HUES48 (cell line): ENCODE data around the gene RGS19.
A peak's percentile ranks its signal among the peaks of the same experiment; 100 is the strongest.

Experiments used
- H3K27ac ChIP-seq: one replicate; pipeline ENCODE4 v1.7.0; 2013; ENCODE audit warnings: low read depth, low read length, inconsistent platforms
- H3K27me3 ChIP-seq: 2 replicates; pipeline ENCODE4 v1.6.1; 2013; ENCODE audit warnings: mild to moderate bottlenecking, low read length; ENCODE audit not compliant: control insufficient read depth, insufficient read depth
- H3K36me3 ChIP-seq: 2 replicates; pipeline ENCODE4 v1.6.1; 2013; ENCODE audit warnings: low read length; ENCODE audit not compliant: control insufficient read depth, insufficient read depth
- H3K4me1 ChIP-seq: 2 replicates; pipeline ENCODE4 v1.6.1; 2013; ENCODE audit warnings: mild to moderate bottlenecking, low read length; ENCODE audit not compliant: control insufficient read depth, insufficient read depth
- H3K4me3 ChIP-seq: 2 replicates; pipeline ENCODE4 v1.5.1; 2013; ENCODE audit warnings: mild to moderate bottlenecking, low read depth, low read length
- H3K9ac ChIP-seq: 2 replicates; pipeline ENCODE4 v1.6.1; 2013; ENCODE audit warnings: mild to moderate bottlenecking, low read depth, low read length, moderate library complexity
- H3K9me3 ChIP-seq: 2 replicates; pipeline ENCODE4 v1.6.1; 2013; ENCODE audit warnings: low read length; ENCODE audit not compliant: control insufficient read depth, insufficient read depth

Gene RGS19

DNA sequence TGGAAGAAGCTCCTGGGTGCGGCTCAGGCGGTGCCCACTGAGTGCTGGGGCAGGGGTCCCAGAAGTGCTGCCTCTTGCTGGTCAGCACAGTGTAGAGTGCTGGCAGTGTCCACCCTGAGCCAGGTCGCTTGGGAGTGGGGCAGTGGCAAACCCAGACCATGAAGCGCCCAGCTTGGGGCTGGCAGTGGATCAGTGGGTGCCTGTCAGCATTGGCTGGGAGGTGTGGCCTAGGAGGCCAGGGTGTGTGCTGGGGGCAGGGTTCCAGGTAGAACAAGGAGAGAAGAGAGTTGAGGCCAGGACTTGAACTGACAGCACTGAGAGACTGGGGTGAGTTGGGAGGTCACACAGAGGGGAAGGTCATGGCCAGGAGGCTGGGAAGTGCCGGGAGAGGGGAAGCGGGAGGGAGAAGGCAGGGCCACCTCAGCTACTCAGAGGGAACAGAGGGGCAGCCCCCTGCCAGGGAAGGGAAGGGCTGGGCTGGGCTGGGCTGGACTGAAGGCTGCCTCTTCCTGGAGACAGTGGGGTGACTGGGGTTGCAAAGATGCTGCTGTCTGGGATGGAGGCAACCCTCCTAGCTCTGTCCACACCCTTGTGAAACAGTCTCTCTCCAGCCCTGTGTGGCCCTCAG, 12.2 kb downstream of the RGS19 start:
- H3K4me1 ChIP-seq = peaks cover 16% of the 10 kb centered on the region; the same call in 1 of the 2 replicates

DNA sequence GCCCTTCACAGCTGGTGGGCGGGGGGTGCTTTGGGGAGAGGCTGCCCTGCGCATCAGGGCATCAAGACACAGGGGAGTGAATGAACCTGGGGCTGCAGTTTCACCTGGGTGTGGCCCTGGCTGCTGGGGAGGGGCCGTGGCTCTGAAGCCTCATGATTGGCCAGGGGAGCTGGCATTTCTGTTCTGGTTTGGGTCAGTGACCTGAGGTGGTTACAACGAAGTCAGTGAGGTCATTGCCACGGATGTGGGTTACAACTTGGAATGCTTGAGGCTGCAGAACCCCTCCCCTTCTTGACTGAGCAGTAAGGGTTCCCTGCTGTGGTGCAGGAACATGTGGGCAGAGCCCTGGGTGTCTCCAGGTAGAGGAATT, 13.4 kb downstream of the RGS19 start:
- no peaks in the 10 kb centered on the region for H3K36me3 ChIP-seq
- H3K27ac ChIP-seq = no peak overlapping the region
- no peaks in the 10 kb centered on the region for H3K9me3 ChIP-seq
- H3K4me3 ChIP-seq = no peak overlapping the region
- H3K9ac ChIP-seq = no peak overlapping the region
- no peaks in the 10 kb centered on the region for H3K27me3 ChIP-seq
- peaks cover 16% of the 10 kb centered on the region; the same call in 1 of the 2 replicates for H3K4me1 ChIP-seq

More for the DNA sequence above, 12.2 kb downstream of the RGS19 start:
- Histone ChIP-seq H3K27me3 (no peaks in the 10 kb centered on the region), H3K27ac (no peak overlapping the region), H3K36me3 (no peaks in the 10 kb centered on the region), H3K4me3 (no peak overlapping the region), H3K9me3 (no peaks in the 10 kb centered on the region), H3K9ac (no peak overlapping the region)

DNA sequence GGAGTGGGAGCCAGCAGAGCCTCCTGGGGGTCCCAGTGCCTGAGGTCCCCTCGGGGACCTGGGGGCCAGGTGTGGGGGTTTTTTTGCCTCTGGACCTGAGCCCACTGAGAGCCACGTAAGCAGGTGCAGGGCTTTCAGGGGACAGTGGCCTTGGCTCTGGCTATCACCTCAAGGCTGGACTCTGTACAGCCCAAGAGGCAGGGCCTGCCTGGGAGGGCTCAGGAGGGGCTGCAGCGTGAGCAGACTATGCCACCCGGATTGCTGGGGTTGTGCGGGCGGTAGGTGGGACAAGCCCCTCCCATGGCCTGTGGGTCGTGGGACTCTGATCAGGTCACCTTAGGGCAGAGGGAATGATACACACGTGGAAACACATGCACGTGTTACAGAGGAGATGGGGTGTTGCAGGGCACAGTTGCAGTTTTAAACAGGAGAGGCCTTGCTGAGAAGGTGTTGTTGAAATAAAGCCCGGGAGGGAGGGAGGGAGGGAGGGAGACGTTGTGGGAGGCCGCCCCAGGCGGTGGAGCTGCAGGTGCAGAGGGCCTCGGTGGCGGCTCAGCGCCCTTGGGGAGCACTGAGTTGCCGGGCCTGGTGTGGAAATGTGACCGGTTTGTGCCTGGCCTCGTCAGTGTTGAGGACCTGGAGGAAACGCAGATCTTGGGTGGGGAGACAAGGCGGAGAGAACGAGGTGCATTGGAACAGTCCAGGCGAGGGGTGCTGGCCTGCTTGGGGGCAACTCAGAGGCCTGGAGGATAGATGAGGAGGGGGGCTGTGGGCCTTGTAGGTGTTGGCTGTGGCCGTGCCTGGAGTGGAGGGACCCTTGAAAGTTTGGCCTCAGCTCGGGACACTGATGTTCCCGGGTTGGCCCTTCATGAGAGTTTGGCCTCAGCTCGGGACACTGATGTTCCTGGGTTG, 14.0 kb downstream of the RGS19 start:
- no peak overlapping the region for H3K9ac ChIP-seq
- no peaks in the 10 kb centered on the region for H3K9me3 ChIP-seq
- no peaks in the 10 kb centered on the region for H3K36me3 ChIP-seq
- no peak overlapping the region for H3K27ac ChIP-seq
- H3K4me1 ChIP-seq = peaks cover 16% of the 10 kb centered on the region; the same call in 1 of the 2 replicates
- no peaks in the 10 kb centered on the region for H3K27me3 ChIP-seq
- H3K4me3 ChIP-seq = no peak overlapping the region

DNA sequence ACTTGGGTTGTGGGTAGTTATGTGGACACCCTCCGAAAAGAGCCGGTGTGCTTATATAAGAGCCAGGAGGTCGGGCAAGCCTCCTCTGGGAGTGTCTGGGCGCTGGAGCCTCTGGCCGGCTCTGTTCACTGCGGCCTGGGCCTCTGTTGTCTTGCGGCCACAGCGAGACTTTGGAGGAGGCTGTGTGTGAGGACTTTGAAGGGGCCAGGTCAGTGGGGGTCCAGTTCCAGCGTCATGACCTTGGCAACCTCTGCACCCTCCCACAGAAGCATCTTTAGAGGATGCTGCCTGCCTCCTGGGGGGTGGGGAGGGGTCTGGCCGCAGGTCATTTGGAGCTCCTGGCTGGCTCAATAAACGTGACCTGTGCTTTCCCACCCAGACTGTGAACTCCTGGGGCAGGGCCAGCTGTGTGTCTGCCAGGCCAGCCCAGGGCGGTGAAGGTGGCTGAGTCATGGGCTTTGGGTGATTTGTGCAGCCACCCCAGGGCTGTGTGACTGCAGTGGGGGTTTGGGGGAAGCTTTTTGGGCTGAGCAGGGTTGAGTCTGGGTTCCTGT, 15.1 kb downstream of the RGS19 start:
- no peak overlapping the region for H3K9ac ChIP-seq
- no peaks in the 10 kb centered on the region for H3K27me3 ChIP-seq
- no peaks in the 10 kb centered on the region for H3K9me3 ChIP-seq
- peaks cover 13% of the 10 kb centered on the region; the same call in 1 of the 2 replicates for H3K4me1 ChIP-seq
- H3K36me3 ChIP-seq = no peaks in the 10 kb centered on the region
- H3K27ac ChIP-seq = no peak overlapping the region
- H3K4me3 ChIP-seq = peak overlapping the region; percentile 85

DNA sequence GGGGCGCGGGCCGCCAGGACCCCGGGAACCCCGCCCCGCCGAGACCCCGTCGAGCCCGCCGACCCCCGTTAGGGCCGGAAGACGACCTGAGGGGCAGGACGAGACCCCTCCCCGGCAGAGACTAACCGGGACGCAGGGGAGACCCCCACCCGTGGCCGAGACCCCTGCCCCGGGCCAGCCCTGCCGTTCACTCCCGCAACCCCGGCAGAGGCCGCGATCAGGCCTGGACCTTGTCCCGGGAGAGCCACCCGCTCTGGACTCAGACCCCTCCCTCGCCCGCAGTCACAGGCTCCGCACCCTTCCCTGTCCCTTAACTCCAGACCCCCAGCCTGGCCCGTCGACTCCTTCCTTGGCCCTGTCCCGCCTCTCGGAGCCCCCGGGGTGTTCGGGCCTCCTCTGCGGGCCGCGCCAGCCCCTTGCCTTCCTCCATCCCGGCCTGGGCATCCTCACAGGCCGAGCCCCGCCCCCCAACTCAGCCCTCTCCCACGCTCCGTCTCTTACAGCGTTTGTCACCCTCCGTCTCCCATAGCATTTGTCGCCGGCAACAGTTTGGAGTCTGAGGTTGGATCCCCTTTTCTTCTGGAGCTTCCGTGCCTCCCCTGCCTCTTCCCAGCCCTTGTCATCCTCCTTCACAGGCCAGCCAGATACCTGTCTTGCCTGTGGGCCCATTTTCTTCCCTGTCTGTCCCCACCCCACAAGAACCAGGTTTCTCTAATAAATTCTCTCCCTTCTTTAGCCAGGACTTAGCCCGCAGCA, 15.8 kb downstream of the RGS19 start:
- Histone ChIP-seq H3K9ac (peak overlapping the region; percentile 35; the same call in 1 of the 2 replicates), H3K4me1 (peaks cover 13% of the 10 kb centered on the region; the same call in 1 of the 2 replicates), H3K9me3 (no peaks in the 10 kb centered on the region), H3K36me3 (no peaks in the 10 kb centered on the region), H3K4me3 (peak overlapping the region; percentile 85), H3K27ac (no peak overlapping the region), H3K27me3 (no peaks in the 10 kb centered on the region)

DNA sequence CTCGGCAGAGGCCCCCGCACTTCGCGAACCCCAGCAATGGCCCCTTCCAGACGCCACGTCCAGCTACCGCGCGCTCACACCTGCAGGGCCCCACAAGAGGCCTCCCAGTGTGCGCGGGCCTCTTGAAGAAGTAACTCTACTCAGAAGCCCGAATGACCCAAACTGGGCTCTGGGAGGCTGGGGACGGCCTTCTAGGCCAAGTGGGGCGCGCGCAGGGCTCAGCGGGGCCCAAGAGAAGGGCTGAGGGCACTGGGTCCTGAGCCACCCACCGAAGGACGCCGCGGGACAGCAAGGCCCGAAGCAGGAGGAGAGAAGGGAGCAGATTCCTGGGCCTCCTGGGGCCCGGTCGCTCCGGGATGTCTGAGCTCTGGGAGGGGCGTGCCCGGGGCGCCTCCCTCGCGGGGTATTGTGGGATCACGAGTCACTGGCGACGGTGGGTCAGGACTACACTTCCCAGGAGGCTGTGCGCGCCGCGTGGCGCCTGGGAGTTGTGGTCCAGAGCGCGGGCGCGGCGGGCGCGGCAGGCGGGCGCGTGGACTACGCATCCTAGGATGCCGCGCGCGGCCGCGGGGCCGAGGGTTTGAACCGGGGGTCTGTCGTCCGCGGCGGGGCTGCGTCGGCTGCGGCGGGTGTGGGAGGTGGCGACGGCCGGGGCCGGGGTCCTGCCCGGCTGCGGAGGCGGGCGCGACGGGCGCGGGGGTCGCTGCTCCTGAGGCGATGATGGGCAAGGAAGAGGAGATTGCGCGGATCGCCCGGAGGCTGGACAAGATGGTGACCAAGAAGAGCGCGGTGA, 16.5 kb downstream of the RGS19 start, which contains the start of gene TCEA2:
TSS of gene TCEA2 (plus strand) at position 603 of the 793 bp plus-strand sequence. CDS start at position 718, 115 bp downstream.
- H3K9me3 ChIP-seq = no peaks in the 10 kb centered on the region
- H3K27me3 ChIP-seq = no peaks in the 10 kb centered on the region
- H3K36me3 ChIP-seq = no peaks in the 10 kb centered on the region
- peaks cover 13% of the 10 kb centered on the region; the same call in 1 of the 2 replicates for H3K4me1 ChIP-seq
- H3K4me3 ChIP-seq = peak within 1 kb of the TSS; percentile 85
- H3K27ac ChIP-seq = no peak within 1 kb of the TSS
- H3K9ac ChIP-seq = peak within 1 kb of the TSS; percentile 35

DNA sequence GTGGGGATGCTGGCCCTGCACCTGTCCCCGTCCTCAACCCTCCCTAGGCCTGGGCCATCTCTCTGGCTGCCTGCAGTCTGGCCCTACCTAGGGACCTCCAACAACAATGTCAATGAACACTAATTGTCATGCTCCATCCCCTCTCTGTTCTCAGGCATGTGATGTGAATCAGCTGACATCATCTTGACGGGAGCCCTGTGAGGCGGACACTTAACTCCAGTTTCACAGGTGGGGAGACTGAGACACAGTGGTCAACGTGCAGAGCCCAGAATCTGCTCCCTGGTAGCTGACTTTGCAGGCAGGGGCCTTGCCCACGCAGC, 17.1 kb downstream of the RGS19 start:
- H3K27me3 ChIP-seq = no peaks in the 10 kb centered on the region
- H3K9ac ChIP-seq = peak overlapping the region; percentile 32; the same call in 1 of the 2 replicates
- peak overlapping the region; percentile 85 for H3K4me3 ChIP-seq
- H3K27ac ChIP-seq = no peak overlapping the region
- H3K4me1 ChIP-seq = peaks cover 18% of the 10 kb centered on the region
- H3K36me3 ChIP-seq = no peaks in the 10 kb centered on the region
- no peaks in the 10 kb centered on the region for H3K9me3 ChIP-seq

DNA sequence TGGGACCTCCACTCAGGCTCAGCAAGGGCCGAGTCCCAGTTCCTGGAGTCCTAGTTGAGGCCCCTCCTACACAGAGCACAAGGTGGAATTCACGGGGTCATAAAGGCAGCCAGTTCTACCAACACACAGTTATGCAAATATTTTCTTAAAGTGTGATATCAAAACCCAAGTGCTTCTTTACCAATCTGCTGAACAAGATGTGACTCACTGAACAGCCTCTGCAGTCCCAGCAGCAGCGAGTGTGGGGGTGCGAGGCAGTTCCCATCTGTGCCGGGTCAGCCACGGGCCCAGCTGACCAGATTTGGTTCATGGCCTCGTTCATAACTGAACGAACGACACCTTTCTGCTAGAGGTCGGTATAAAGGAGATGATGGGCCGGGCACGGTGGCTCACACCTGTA, 20.8 kb downstream of the RGS19 start:
- H3K27me3 ChIP-seq = peaks cover 7% of the 10 kb centered on the region; the same call in 1 of the 2 replicates
- no peak overlapping the region for H3K4me3 ChIP-seq
- H3K9ac ChIP-seq = no peak overlapping the region
- no peak overlapping the region for H3K27ac ChIP-seq
- H3K36me3 ChIP-seq = no peaks in the 10 kb centered on the region
- H3K9me3 ChIP-seq = no peaks in the 10 kb centered on the region
- peaks cover 27% of the 10 kb centered on the region for H3K4me1 ChIP-seq

DNA sequence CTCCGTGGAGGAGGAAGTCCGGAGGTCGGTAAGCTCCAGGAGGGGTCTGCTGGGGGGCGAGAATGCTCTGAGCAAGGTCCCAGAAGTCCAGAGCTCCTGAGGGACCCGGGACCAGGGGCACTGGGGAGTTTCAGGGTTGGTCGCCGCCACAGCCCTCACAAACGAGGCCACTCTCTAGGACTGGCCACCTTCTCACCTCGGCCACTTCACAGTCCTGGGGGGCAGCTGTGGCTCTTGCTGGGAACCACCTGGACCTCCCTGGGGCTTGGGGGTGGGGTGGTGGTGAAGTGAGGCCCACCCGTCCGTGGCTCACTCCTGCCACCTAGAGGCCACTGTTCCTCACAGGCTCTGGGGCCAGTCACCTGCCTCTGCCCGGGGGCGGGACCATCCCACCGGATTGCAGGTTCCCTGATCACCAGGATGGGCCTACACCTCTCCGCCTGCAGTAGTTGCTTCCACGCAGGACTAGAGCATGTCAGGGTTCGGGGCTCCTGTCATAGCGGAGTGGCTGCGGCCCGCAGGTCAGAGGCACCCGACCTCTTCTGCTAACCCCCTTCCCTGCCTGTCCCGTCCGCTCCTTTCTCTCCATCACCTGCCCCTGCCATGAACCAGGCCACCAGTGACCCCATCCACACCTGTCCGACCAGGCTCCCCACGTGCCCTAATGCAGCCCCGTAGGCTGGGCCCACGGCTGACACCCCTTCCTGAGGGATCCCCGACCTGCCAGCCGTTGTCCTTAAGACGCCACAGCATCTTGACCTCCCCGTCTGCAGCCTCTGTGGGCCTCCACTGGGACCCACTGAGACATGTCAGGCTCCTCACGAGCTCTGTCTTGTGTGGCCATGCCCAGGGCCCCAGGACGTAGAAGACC, 21.5 kb downstream of the RGS19 start:
- H3K4me3 ChIP-seq = no peak overlapping the region
- no peaks in the 10 kb centered on the region for H3K36me3 ChIP-seq
- H3K9me3 ChIP-seq = no peaks in the 10 kb centered on the region
- no peak overlapping the region for H3K27ac ChIP-seq
- no peak overlapping the region for H3K9ac ChIP-seq
- peaks cover 30% of the 10 kb centered on the region for H3K4me1 ChIP-seq
- H3K27me3 ChIP-seq = peaks cover 7% of the 10 kb centered on the region; the same call in 1 of the 2 replicates
